Mesenchymal stem cell (in vitro differentiated cells and primary cell): ENCODE results near the gene SLC35D1.

Experiments used
- DNase-seq: peaks from one replicate; pipeline ENCODE4 v3.0.0-alpha.2; 2013
- H2AFZ ChIP-seq: one replicate; pipeline ENCODE4 v1.6.1; 2013; ENCODE audit warnings: low read depth, mild to moderate bottlenecking, control low read depth, inconsistent platforms, low read length, moderate library complexity
- H2AK5ac ChIP-seq: 2 replicates; pipeline ENCODE4 v1.6.1; 2013; ENCODE audit warnings: low read length, moderate library complexity, mild to moderate bottlenecking, inconsistent platforms; ENCODE audit not compliant: severe bottlenecking
- H2BK120ac ChIP-seq: one replicate; pipeline ENCODE4 v1.6.1; 2013; ENCODE audit warnings: low read depth, mild to moderate bottlenecking, inconsistent platforms, low read length, moderate library complexity
- H2BK12ac ChIP-seq, 2 experiments: one replicate each; pipeline ENCODE4 v1.6.1; 2013; ENCODE audit warnings: inconsistent platforms in 2 of 2, low read length in 2 of 2, mild to moderate bottlenecking in 2 of 2, moderate library complexity in 2 of 2, control low read depth in 1 of 2
- H2BK15ac ChIP-seq: one replicate; pipeline ENCODE4 v1.6.1; 2013; ENCODE audit warnings: mild to moderate bottlenecking, low read depth, inconsistent platforms; ENCODE audit not compliant: poor library complexity, severe bottlenecking
- H2BK5ac ChIP-seq: 2 replicates; pipeline ENCODE4 v1.6.1; 2013; ENCODE audit warnings: low read depth, mild to moderate bottlenecking, low read length, control low read depth, inconsistent platforms; ENCODE audit not compliant: poor library complexity, severe bottlenecking
- H3K14ac ChIP-seq, 2 experiments: one replicate each; pipeline ENCODE4 v1.6.1; 2013; ENCODE audit warnings: inconsistent platforms in 2 of 2, low read length in 2 of 2, control low read depth in 1 of 2, mild to moderate bottlenecking in 1 of 2, moderate library complexity in 1 of 2
- H3K18ac ChIP-seq, 2 experiments: one replicate each; pipeline ENCODE4 v1.6.1; 2013; ENCODE audit warnings: inconsistent platforms in 2 of 2, low read length in 2 of 2, control low read depth in 1 of 2, low read depth in 1 of 2, mild to moderate bottlenecking in 1 of 2
- H3K23ac ChIP-seq, 2 experiments: one replicate each; pipeline ENCODE4 v1.6.1; 2013; ENCODE audit warnings: inconsistent platforms in 2 of 2, low read length in 2 of 2, mild to moderate bottlenecking in 2 of 2, moderate library complexity in 2 of 2, control low read depth in 1 of 2
- H3K27ac ChIP-seq: 2 replicates; pipeline ENCODE4 v1.5.1; 2013; ENCODE audit warnings: mild to moderate bottlenecking, moderate library complexity, low read length, control low read depth, inconsistent platforms; ENCODE audit not compliant: poor library complexity, severe bottlenecking
- H3K27me3 ChIP-seq, 2 experiments: 2 replicates each; pipeline versions ENCODE4 v1.6.1 to v1.7.0; 2013; ENCODE audit warnings: low read length in 2 of 2, mild to moderate bottlenecking in 2 of 2, moderate library complexity in 2 of 2, control low read depth in 1 of 2, inconsistent platforms in 1 of 2; ENCODE audit not compliant: control insufficient read depth in 1 of 2, insufficient read depth in 1 of 2
- H3K36me3 ChIP-seq, 2 experiments: 2 replicates each; pipeline versions ENCODE4 v1.6.1 to v1.7.0; 2013; ENCODE audit warnings: low read length in 2 of 2, control low read depth in 1 of 2, inconsistent platforms in 1 of 2, low read depth in 1 of 2, mild to moderate bottlenecking in 1 of 2; ENCODE audit not compliant: insufficient read depth in 2 of 2, control insufficient read depth in 1 of 2
- H3K4ac ChIP-seq, 2 experiments: one replicate each; pipeline ENCODE4 v1.6.1; 2013; ENCODE audit warnings: inconsistent platforms in 2 of 2, low read length in 2 of 2, mild to moderate bottlenecking in 2 of 2, moderate library complexity in 2 of 2, control low read depth in 1 of 2, low read depth in 1 of 2
- H3K4me1 ChIP-seq: 2 replicates; pipeline ENCODE4 v1.6.1; 2013; ENCODE audit warnings: low read depth, low read length, control low read depth; ENCODE audit not compliant: control insufficient read depth, insufficient read depth
- H3K4me2 ChIP-seq: 2 replicates; pipeline ENCODE4 v1.6.1; 2013; ENCODE audit warnings: low read length, mild to moderate bottlenecking, inconsistent platforms; ENCODE audit not compliant: poor library complexity, severe bottlenecking
- H3K4me3 ChIP-seq, 2 experiments: 2 replicates each; pipeline versions ENCODE4 v1.5.1 to v1.7.0; 2013; ENCODE audit warnings: low read length in 2 of 2, mild to moderate bottlenecking in 2 of 2, control low read depth in 1 of 2, low read depth in 1 of 2; ENCODE audit not compliant: insufficient read depth in 1 of 2
- H3K79me1 ChIP-seq: replicated peaks from 2 replicates; pipeline ENCODE4 v1.6.1; 2013; ENCODE audit warnings: mild to moderate bottlenecking, control low read depth, low read length, inconsistent platforms; ENCODE audit not compliant: poor library complexity, severe bottlenecking
- H3K9ac ChIP-seq: 2 replicates; pipeline ENCODE4 v1.7.0; 2013; ENCODE audit warnings: mild to moderate bottlenecking, low read length, moderate library complexity
- H3K9me3 ChIP-seq: 2 replicates; pipeline ENCODE4 v1.7.0; 2013; ENCODE audit warnings: mild to moderate bottlenecking, low read length; ENCODE audit not compliant: control insufficient read depth
- H4K8ac ChIP-seq: one replicate; pipeline ENCODE4 v1.6.1; 2013; ENCODE audit warnings: inconsistent platforms, mild to moderate bottlenecking, low read length, moderate library complexity
- H4K91ac ChIP-seq: one replicate; pipeline ENCODE4 v1.6.1; 2013; ENCODE audit warnings: mild to moderate bottlenecking, low read length, inconsistent platforms
- WGBS: methylation state at CpG from one replicate; pipeline ENCODE4 v1.1.7; 2013; ENCODE audit warnings: mixed read lengths; 5-methylcytosine and 5-hydroxymethylcytosine counted together

Gene SLC35D1

GRCh38 chr1:67029472-67029871, 24.5 kb downstream of the SLC35D1 start:
- WGBS: 100% methylated on average over 1 of the region's 1 CpG
- Histone ChIP-seq H3K79me1 (peaks cover 5% of the 10 kb centered on the region), H4K91ac (no peak overlapping the region), H2BK5ac (no peak overlapping the region), H3K4ac (no peak overlapping the region), H3K9me3 (no peaks in the 10 kb centered on the region), H3K4me1 (no peaks in the 10 kb centered on the region), H3K36me3 (peaks cover 0 to 11% of the 10 kb centered on the region in 2 experiments), H2BK15ac (no peak overlapping the region), H3K4me2 (no peak overlapping the region), H3K18ac (no peak overlapping the region), H3K9ac (no peak overlapping the region), H2BK12ac (no peak overlapping the region), H3K27me3 (no peaks in the 10 kb centered on the region), H3K23ac (no peak overlapping the region), H3K4me3 (no peak overlapping the region), H2AFZ (no peak overlapping the region), H3K14ac (no peak overlapping the region), H2BK120ac (no peak overlapping the region), H4K8ac (no peak overlapping the region), H2AK5ac (no peak overlapping the region), H3K27ac (no peak overlapping the region)
- no peak for DNase-seq

GRCh38 chr1:67020765-67021164, 33.2 kb downstream of the SLC35D1 start:
- H3K4ac ChIP-seq: no peak overlapping the region
- H3K4me2 ChIP-seq: no peak overlapping the region
- H3K36me3 ChIP-seq: peaks cover 0 to 24% of the 10 kb centered on the region in 2 experiments
- H2AFZ ChIP-seq: no peak overlapping the region
- peaks cover 4% of the 10 kb centered on the region for H3K79me1 ChIP-seq
- no peak overlapping the region for H2AK5ac ChIP-seq
- no peak overlapping the region for H2BK15ac ChIP-seq
- WGBS: 50% methylated on average over 2 of the region's 2 CpGs
- H3K9ac ChIP-seq: peak overlapping the region; percentile 57
- H3K4me3 ChIP-seq: no peak overlapping the region
- no peak overlapping the region for H4K8ac ChIP-seq
- no peaks in the 10 kb centered on the region for H3K9me3 ChIP-seq
- H3K14ac ChIP-seq: no peak overlapping the region
- DNase-seq: no peak
- peak overlapping the region; percentile 71 for H3K27ac ChIP-seq
- H2BK120ac ChIP-seq: no peak overlapping the region
- no peak overlapping the region for H2BK12ac ChIP-seq
- no peak overlapping the region for H3K18ac ChIP-seq
- H2BK5ac ChIP-seq: no peak overlapping the region
- H3K27me3 ChIP-seq: no peaks in the 10 kb centered on the region
- H4K91ac ChIP-seq: no peak overlapping the region
- H3K23ac ChIP-seq: no peak overlapping the region
- H3K4me1 ChIP-seq: no peaks in the 10 kb centered on the region

- no peak overlapping the region for H3K4ac ChIP-seq
- H3K9ac ChIP-seq: peak overlapping the region; percentile 57
- no peak for DNase-seq
- no peak overlapping the region for H2AFZ ChIP-seq
- no peak overlapping the region for H2BK15ac ChIP-seq
- H4K91ac ChIP-seq: no peak overlapping the region
- H3K4me1 ChIP-seq: no peaks in the 10 kb centered on the region
- peak overlapping the region; percentile 71 for H3K27ac ChIP-seq
- H3K4me3 ChIP-seq: no peak overlapping the region
- WGBS: 96% methylated on average over 2 of the region's 2 CpGs
- peaks cover 4% of the 10 kb centered on the region for H3K79me1 ChIP-seq
- H3K14ac ChIP-seq: no peak overlapping the region
- no peak overlapping the region for H2BK12ac ChIP-seq
- H2BK120ac ChIP-seq: no peak overlapping the region
- no peak overlapping the region for H3K18ac ChIP-seq
- H3K9me3 ChIP-seq: no peaks in the 10 kb centered on the region
- no peak overlapping the region for H3K4me2 ChIP-seq
- H3K23ac ChIP-seq: no peak overlapping the region
- H3K36me3 ChIP-seq: peaks cover 0 to 23% of the 10 kb centered on the region in 2 experiments
- H2AK5ac ChIP-seq: no peak overlapping the region
- no peaks in the 10 kb centered on the region for H3K27me3 ChIP-seq
- no peak overlapping the region for H2BK5ac ChIP-seq
- H4K8ac ChIP-seq: no peak overlapping the region
Observed at GRCh38 chr1:67020304-67020703, 33.6 kb downstream of the SLC35D1 start.

GRCh38 chr1:67019600-67020136, 34.3 kb downstream of the SLC35D1 start:
- peak overlapping the region; percentile 22 for H2AK5ac ChIP-seq
- H4K8ac ChIP-seq: no peak overlapping the region
- no peak overlapping the region for H2BK12ac ChIP-seq
- H3K18ac ChIP-seq: no peak overlapping the region
- peak overlapping the region; percentile 57 for H3K9ac ChIP-seq
- no peak overlapping the region for H3K4me3 ChIP-seq
- no peak overlapping the region for H3K14ac ChIP-seq
- no peak overlapping the region for H3K23ac ChIP-seq
- H3K27ac ChIP-seq: peak overlapping the region; percentile 71
- peaks cover 2% of the 10 kb centered on the region for H3K79me1 ChIP-seq
- peak overlapping the region in 1 of 2 experiments; percentile 41 for H3K4ac ChIP-seq
- H2AFZ ChIP-seq: no peak overlapping the region
- H3K4me1 ChIP-seq: no peaks in the 10 kb centered on the region
- no peak overlapping the region for H2BK15ac ChIP-seq
- no peak overlapping the region for H2BK120ac ChIP-seq
- 2% methylated on average over 1 of the region's 1 CpG for WGBS
- no peak overlapping the region for H4K91ac ChIP-seq
- no peak overlapping the region for H2BK5ac ChIP-seq
- peak; percentile 54 for DNase-seq
- H3K4me2 ChIP-seq: no peak overlapping the region
- H3K36me3 ChIP-seq: peaks cover 0 to 20% of the 10 kb centered on the region in 2 experiments
- H3K27me3 ChIP-seq: no peaks in the 10 kb centered on the region
- H3K9me3 ChIP-seq: no peaks in the 10 kb centered on the region
